Mucosa of rectum (tissue), 2 donors: Measurements from ENCODE around the gene CTDNEP1.

Experiments used
- H3K27ac ChIP-seq, 2 donors: one replicate each; pipeline ENCODE4 v1.7.0; 2013; ENCODE audit warnings: inconsistent platforms in 2 of 2, low read depth in 2 of 2, low read length in 2 of 2
- H3K27me3 ChIP-seq, 2 donors: one replicate each; pipeline ENCODE4 v1.7.0; 2013; ENCODE audit warnings: low read length in 2 of 2; ENCODE audit not compliant: control insufficient read depth in 2 of 2, insufficient read depth in 2 of 2
- H3K36me3 ChIP-seq, 2 donors: one replicate each; pipeline ENCODE4 v1.7.0; 2013; ENCODE audit warnings: low read length in 2 of 2; ENCODE audit not compliant: control insufficient read depth in 2 of 2, insufficient read depth in 2 of 2
- H3K4me1 ChIP-seq, 2 donors: one replicate each; pipeline ENCODE4 v1.7.0; 2013; ENCODE audit warnings: low read length in 2 of 2, mild to moderate bottlenecking in 1 of 2; ENCODE audit not compliant: control insufficient read depth in 2 of 2, insufficient read depth in 2 of 2
- H3K4me3 ChIP-seq, 2 donors: one replicate each; pipeline ENCODE4 v1.7.0; 2013; ENCODE audit warnings: low read length in 2 of 2
- H3K9ac ChIP-seq, 2 donors: one replicate each; pipeline ENCODE4 v1.7.0; 2013; ENCODE audit warnings: low read length in 2 of 2, low read depth in 1 of 2, mild to moderate bottlenecking in 1 of 2
- H3K9me3 ChIP-seq, 2 donors: one replicate each; pipeline ENCODE4 v1.7.0; 2013; ENCODE audit warnings: low read length in 2 of 2; ENCODE audit not compliant: control insufficient read depth in 2 of 2
- donor health status: healthy.
- donor health status: Normal muscosa, but diverticular disease.

The CTDNEP1 gene

DNA sequence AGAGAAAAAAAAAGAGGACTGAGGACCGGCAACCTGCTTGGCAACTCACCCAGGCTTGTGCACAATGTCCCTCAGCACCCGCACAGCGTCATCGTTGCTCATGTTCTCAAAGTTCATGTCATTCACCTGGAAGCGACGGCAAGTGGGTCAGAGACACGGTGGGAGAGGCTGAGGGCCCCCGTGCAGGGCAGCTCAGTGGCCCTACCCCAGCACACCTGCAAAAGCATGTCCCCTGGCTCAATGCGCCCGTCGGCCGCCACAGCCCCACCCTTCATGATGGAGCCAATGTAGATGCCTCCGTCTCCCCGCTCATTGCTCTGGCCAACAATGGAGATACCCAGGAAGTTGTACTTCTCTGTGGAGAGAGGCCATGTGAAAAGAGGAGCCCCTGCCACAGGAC is 22.6 kb downstream of the CTDNEP1 start:
- Histone ChIP-seq H3K9me3 (no peaks in the 10 kb centered on the region), H3K36me3 (peaks cover 53 to 57% of the 10 kb centered on the region in 2 donors), H3K4me3 (no peak overlapping the region), H3K27ac (no peak overlapping the region), H3K4me1 (peaks cover 9 to 19% of the 10 kb centered on the region in 2 donors), H3K27me3 (no peaks in the 10 kb centered on the region), H3K9ac (no peak overlapping the region)

DNA sequence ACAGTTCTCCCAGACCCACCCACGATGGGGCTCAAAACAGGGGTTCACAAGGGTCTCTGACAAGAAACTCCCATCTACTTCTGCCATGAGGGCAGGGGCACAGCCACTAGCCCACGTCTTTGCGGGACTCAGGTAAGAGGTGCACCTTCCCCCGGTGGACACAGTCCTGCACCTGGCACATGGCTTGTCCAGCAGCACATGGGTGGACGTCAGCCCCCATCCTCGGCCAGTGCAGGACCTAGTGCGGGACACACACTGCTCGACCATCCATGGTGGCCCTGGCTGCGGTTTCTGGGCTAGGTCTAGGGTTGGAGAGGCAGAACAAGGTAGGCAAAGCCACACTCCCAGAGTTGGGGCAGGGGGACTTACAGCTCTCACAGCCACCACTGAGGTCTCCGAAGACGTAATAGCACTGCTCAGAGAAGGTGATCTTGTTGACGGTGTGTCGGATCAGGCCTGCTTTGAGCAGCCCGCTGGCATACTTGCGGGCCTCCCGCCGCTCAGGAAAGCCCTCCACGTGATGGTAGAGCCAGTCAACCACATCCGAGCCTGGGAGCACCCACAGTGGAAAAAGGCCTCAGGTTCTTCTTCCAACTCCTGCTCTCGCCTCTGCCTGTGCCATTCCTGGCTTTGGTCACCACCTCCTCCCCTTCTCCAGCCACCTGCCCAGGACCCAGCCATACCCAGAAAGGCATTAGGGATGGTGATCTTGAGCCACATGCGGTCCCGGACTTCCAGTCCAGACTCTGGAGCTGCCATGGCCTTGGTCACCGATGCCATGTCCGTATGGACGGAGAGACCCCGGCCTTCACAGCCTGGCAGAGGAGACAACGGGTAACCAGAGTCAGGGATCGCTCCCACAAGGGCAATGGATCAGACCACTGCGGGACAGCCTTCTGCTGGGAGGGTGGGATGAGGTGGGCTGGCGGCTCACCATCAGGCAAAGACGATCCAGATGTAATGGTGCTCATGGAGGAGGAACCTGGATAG is 24.5 kb downstream of the CTDNEP1 start:
- H3K36me3 ChIP-seq, result peaks cover 72 to 77% of the 10 kb centered on the region in 2 donors
- H3K9ac ChIP-seq, result no peak overlapping the region
- H3K27ac ChIP-seq, result no peak overlapping the region
- no peaks in the 10 kb centered on the region for H3K27me3 ChIP-seq
- peaks cover 3 to 7% of the 10 kb centered on the region in 2 donors for H3K4me1 ChIP-seq
- no peaks in the 10 kb centered on the region for H3K9me3 ChIP-seq
- no peak overlapping the region for H3K4me3 ChIP-seq

DNA sequence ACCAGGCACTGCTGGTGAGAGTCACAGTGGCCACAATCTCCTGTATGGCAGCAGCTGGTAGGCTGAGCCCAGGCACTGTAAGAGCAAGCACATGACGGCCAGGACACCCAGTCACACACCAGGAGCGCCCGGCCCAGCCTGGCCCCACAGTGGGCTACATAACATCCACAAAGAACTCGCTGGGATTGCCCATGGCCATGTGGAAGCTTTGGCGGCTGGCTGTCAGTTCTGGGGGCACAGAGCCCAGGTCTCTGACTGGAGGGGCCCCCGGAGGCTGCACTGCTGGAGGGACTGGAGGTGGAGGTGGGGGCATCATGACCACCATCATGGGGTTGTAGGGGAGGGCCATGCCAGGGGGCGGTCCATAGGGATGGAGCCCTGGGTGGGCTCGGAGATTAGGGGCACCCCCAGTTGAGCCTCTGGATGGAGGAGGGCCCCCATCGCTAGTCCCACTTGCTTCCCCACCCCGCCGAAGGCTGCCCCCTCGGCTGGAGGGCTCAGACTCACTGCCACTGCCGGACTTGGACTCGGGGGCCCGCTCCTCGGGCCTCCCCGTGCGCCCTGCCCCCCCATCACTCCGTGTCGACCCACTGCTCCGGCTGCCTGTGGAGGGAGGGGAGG is 25.7 kb downstream of the CTDNEP1 start:
- no peak overlapping the region for H3K27ac ChIP-seq
- H3K4me1 ChIP-seq, result peaks cover 12 to 19% of the 10 kb centered on the region in 2 donors
- no peaks in the 10 kb centered on the region for H3K27me3 ChIP-seq
- H3K4me3 ChIP-seq, result no peak overlapping the region
- H3K36me3 ChIP-seq, result peaks cover 80 to 86% of the 10 kb centered on the region in 2 donors
- no peaks in the 10 kb centered on the region for H3K9me3 ChIP-seq
- H3K9ac ChIP-seq, result no peak overlapping the region

GRCh38 chr17:7224661-7225111 is 26.8 kb downstream of the CTDNEP1 start:
- peaks cover 18 to 27% of the 10 kb centered on the region in 2 donors for H3K4me1 ChIP-seq
- H3K9ac ChIP-seq, result no peak overlapping the region
- peak overlapping the region in 1 of 2 donors; percentile 21 for H3K27ac ChIP-seq
- no peaks in the 10 kb centered on the region for H3K27me3 ChIP-seq
- no peaks in the 10 kb centered on the region for H3K9me3 ChIP-seq
- peaks cover 70 to 77% of the 10 kb centered on the region in 2 donors for H3K36me3 ChIP-seq
- no peak overlapping the region for H3K4me3 ChIP-seq

DNA sequence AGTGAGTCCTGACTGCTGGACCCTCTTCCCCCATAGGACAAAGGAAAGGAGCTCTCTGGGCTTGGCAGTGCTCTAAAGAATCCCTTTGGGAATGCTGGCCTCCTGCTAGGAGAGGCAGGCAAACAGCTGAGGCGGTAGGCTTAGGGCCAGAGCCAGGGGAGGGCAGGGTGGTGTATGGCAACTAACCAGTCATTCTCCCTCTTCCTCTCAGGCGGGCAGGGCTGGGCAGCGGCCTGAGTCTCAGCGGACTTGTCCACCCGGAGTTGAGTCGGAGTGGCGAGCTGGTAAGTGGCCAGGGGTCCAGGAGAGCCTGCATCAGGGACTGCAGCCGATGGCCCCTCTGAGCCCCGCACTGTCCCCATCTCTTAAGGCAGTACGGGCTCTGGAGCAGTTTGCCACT is 27.4 kb downstream of the CTDNEP1 start:
- Histone ChIP-seq H3K4me1 (peaks cover 24 to 31% of the 10 kb centered on the region in 2 donors), H3K27me3 (no peaks in the 10 kb centered on the region), H3K36me3 (peaks cover 64 to 71% of the 10 kb centered on the region in 2 donors), H3K9me3 (no peaks in the 10 kb centered on the region), H3K27ac (no peak overlapping the region), H3K4me3 (no peak overlapping the region), H3K9ac (no peak overlapping the region)

- Histone ChIP-seq H3K4me3 (no peak overlapping the region), H3K27me3 (no peaks in the 10 kb centered on the region), H3K9ac (no peak overlapping the region), H3K9me3 (no peaks in the 10 kb centered on the region), H3K36me3 (peaks cover 58 to 65% of the 10 kb centered on the region in 2 donors), H3K27ac (no peak overlapping the region), H3K4me1 (peaks cover 30 to 34% of the 10 kb centered on the region in 2 donors)
Observed at GRCh38 chr17:7223375-7223774, 28.2 kb downstream of the CTDNEP1 start.

DNA sequence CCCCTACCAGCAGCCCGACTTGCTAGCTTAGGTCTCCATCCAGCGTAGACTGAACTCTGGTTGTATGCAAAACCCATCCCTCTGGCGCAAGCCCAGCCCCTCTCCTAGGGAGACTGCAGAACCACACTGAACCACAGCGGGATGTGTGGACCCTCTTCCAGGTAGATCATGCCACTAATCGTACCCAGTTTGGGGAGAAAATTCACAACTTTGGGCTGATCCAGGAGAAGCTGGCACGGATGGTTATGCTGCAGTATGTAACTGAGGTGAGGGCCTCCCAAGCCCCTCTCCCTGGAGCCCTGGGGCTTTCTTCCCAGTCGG is 28.6 kb downstream of the CTDNEP1 start:
- H3K4me3 ChIP-seq, result no peak overlapping the region
- no peaks in the 10 kb centered on the region for H3K27me3 ChIP-seq
- peaks cover 34% of the 10 kb centered on the region in 2 donors for H3K4me1 ChIP-seq
- H3K36me3 ChIP-seq, result peaks cover 54 to 61% of the 10 kb centered on the region in 2 donors
- no peak overlapping the region for H3K9ac ChIP-seq
- no peak overlapping the region for H3K27ac ChIP-seq
- no peaks in the 10 kb centered on the region for H3K9me3 ChIP-seq

GRCh38 chr17:7222093-7222971 is 29.2 kb downstream of the CTDNEP1 start:
- H3K4me3 ChIP-seq, result no peak overlapping the region
- no peak overlapping the region for H3K27ac ChIP-seq
- peaks cover 51 to 56% of the 10 kb centered on the region in 2 donors for H3K36me3 ChIP-seq
- H3K9me3 ChIP-seq, result no peaks in the 10 kb centered on the region
- H3K27me3 ChIP-seq, result no peaks in the 10 kb centered on the region
- peaks cover 36 to 38% of the 10 kb centered on the region in 2 donors for H3K4me1 ChIP-seq
- peak overlapping the region in 1 of 2 donors; percentile 32 for H3K9ac ChIP-seq

GRCh38 chr17:7221278-7222092 is 30.0 kb downstream of the CTDNEP1 start:
- peak overlapping the region; percentile 84 to 88 for H3K4me3 ChIP-seq
- H3K27ac ChIP-seq, result peak overlapping the region; percentile 99
- no peaks in the 10 kb centered on the region for H3K9me3 ChIP-seq
- H3K9ac ChIP-seq, result peak overlapping the region; percentile 92 to 98
- no peaks in the 10 kb centered on the region for H3K27me3 ChIP-seq
- peaks cover 43 to 47% of the 10 kb centered on the region in 2 donors for H3K36me3 ChIP-seq
- peaks cover 36 to 38% of the 10 kb centered on the region in 2 donors for H3K4me1 ChIP-seq
